SK-N-SH treated with all-trans-retinoic acid at 6 μM for 48 hours (cell line): ENCODE measurements around the gene ZNF506.
"Not testable (repeated sequence)": the region's sequence is repeated elsewhere in the genome, so short reads cannot be mapped to it uniquely, and the experiment has no call there.

Experiments
- ATAC-seq: fragments of 200-7000 bp; cut with Tn5 transposase; 3 replicates; pipeline ENCODE4 v1.9.1; 2020; ENCODE audit warnings: mild to moderate bottlenecking, moderate library complexity
- ARNTL ChIP-seq: fragments of 450-650 bp; formaldehyde crosslinking; IDR thresholded peaks from 2 replicates; pipeline ENCODE4 v1.5.0; 2020; ENCODE audit warnings: low read depth, mild to moderate bottlenecking, moderate library complexity, borderline replicate concordance
- BACH2 ChIP-seq: fragments of 250-450 bp; sonication (Bioruptor Pico); IDR thresholded peaks from 2 replicates; pipeline ENCODE4 v1.9.0; 2021; ENCODE audit warnings: mild to moderate bottlenecking, borderline replicate concordance
- CREB5 ChIP-seq: fragments of 250-450 bp; sonication (Bioruptor Pico); IDR thresholded peaks from 2 replicates; pipeline ENCODE4 v1.5.1; 2020; ENCODE audit warnings: low read depth, mild to moderate bottlenecking, moderate library complexity
- CSDC2 ChIP-seq: fragments of 250-450 bp; sonication (Bioruptor Pico); IDR thresholded peaks from 2 replicates; pipeline ENCODE4 v1.5.0; 2020; ENCODE audit warnings: mild to moderate bottlenecking, moderate library complexity
- CSRNP3 ChIP-seq: fragments of 250-450 bp; sonication (Bioruptor Pico); IDR thresholded peaks from 2 replicates; pipeline ENCODE4 v1.5.1; 2021; ENCODE audit warnings: mild to moderate bottlenecking, moderate library complexity
- ESRRG ChIP-seq: fragments of 250-450 bp; sonication (Bioruptor Pico); IDR thresholded peaks from 2 replicates; pipeline ENCODE4 v1.6.1; 2021; ENCODE audit warnings: mild to moderate bottlenecking
- GLIS3 ChIP-seq: fragments of 250-450 bp; sonication (Bioruptor Pico); IDR thresholded peaks from 2 replicates; pipeline ENCODE4 v1.5.0; 2020; ENCODE audit warnings: mild to moderate bottlenecking, moderate library complexity
- ISL1 ChIP-seq: fragments of 250-450 bp; sonication (Bioruptor Pico); IDR thresholded peaks from 2 replicates; pipeline ENCODE4 v2.1.2; 2022; ENCODE audit warnings: mild to moderate bottlenecking, moderate library complexity
- OSR1 ChIP-seq: fragments of 250-450 bp; sonication (Bioruptor Pico); IDR thresholded peaks from 2 replicates; pipeline ENCODE4 v1.8.0; 2022; ENCODE audit warnings: moderate library complexity, mild to moderate bottlenecking, inconsistent platforms
- PATZ1 ChIP-seq: fragments of 250-450 bp; sonication (Bioruptor Pico); IDR thresholded peaks from 2 replicates; pipeline ENCODE4 v1.8.0; 2020; ENCODE audit warnings: mild to moderate bottlenecking, moderate library complexity, borderline replicate concordance
- PPARA ChIP-seq: fragments of 250-450 bp; sonication (Bioruptor Pico); IDR thresholded peaks from 2 replicates; pipeline ENCODE4 v1.5.0; 2020; ENCODE audit warnings: mild to moderate bottlenecking, borderline replicate concordance
- RARB ChIP-seq: fragments of 250-450 bp; sonication (Bioruptor Pico); IDR thresholded peaks from 2 replicates; pipeline ENCODE4 v1.8.0; 2021; ENCODE audit warnings: mild to moderate bottlenecking, moderate library complexity
- SNAI2 ChIP-seq: fragments of 250-450 bp; sonication (Bioruptor Pico); IDR thresholded peaks from 2 replicates; pipeline ENCODE4 v1.5.0; 2020; ENCODE audit warnings: mild to moderate bottlenecking, moderate library complexity
- TCF4 ChIP-seq: fragments of 250-450 bp; sonication (Bioruptor Pico); IDR thresholded peaks from 2 replicates; pipeline ENCODE4 v1.8.0; 2021; ENCODE audit warnings: mild to moderate bottlenecking, moderate library complexity, borderline replicate concordance
- TSHZ2 ChIP-seq: fragments of 250-450 bp; sonication (Bioruptor Pico); IDR thresholded peaks from 2 replicates; pipeline ENCODE4 v1.5.0; 2020; ENCODE audit warnings: mild to moderate bottlenecking, moderate library complexity
- ZFP3 ChIP-seq: fragments of 250-450 bp; sonication (Bioruptor Pico); IDR thresholded peaks from 2 replicates; pipeline ENCODE4 v1.5.0; 2020; ENCODE audit warnings: mild to moderate bottlenecking, moderate library complexity
- ZFP30 ChIP-seq: fragments of 450-650 bp; formaldehyde crosslinking; IDR thresholded peaks from 2 replicates; pipeline ENCODE4 v1.5.0; 2022; ENCODE audit warnings: mild to moderate bottlenecking, moderate library complexity
- ZNF565 ChIP-seq: fragments of 450-650 bp; formaldehyde crosslinking; conservative IDR thresholded peaks from 2 replicates; pipeline ENCODE4 v1.5.0; 2020; ENCODE audit warnings: low read depth, mild to moderate bottlenecking, moderate library complexity
- ZNF70 ChIP-seq: fragments of 450-650 bp; formaldehyde crosslinking; IDR thresholded peaks from 2 replicates; pipeline ENCODE4 v1.5.0; 2020; ENCODE audit warnings: mild to moderate bottlenecking, moderate library complexity
- ZNF8 ChIP-seq: fragments of 450-650 bp; formaldehyde crosslinking; IDR thresholded peaks from 2 replicates; pipeline ENCODE4 v1.5.0; 2020; ENCODE audit warnings: mild to moderate bottlenecking, moderate library complexity

The ZNF506 gene

GRCh38 chr19:19746286-19747213, 75.0 kb downstream of the ZNF506 start:
- ATAC-seq = no peak
- TF ChIP-seq GLIS3 (CRISPR knock-in tag) (no peak), RARB (CRISPR knock-in tag) (no peak)

- no peak for ATAC-seq
- TF ChIP-seq ISL1 (CRISPR knock-in tag) (no peak), BACH2 (no peak), PPARA (no peak), ZNF8 (no peak), ZNF565 (CRISPR knock-in tag) (no peak)
Measured at GRCh38 chr19:19745496-19746285, 75.9 kb downstream of the ZNF506 start.

GRCh38 chr19:19744641-19745040, 76.9 kb downstream of the ZNF506 start:
- no peak for TF ChIP-seq ISL1 (CRISPR knock-in tag)
- no peak for TF ChIP-seq TSHZ2 (CRISPR knock-in tag)
- no peak for TF ChIP-seq ESRRG
- TF ChIP-seq PATZ1 = no peak
- no peak for TF ChIP-seq CREB5
- no peak for TF ChIP-seq ZNF8
- TF ChIP-seq ZFP30 (CRISPR knock-in tag) = no peak
- no peak for TF ChIP-seq SNAI2 (CRISPR knock-in tag)
- TF ChIP-seq ZNF565 (CRISPR knock-in tag) = no peak
- no peak for TF ChIP-seq CSDC2
- TF ChIP-seq ARNTL (CRISPR knock-in tag) = no peak
- TF ChIP-seq ZNF70 (CRISPR knock-in tag) = no peak
- TF ChIP-seq PPARA = no peak
- no peak for TF ChIP-seq RARB (CRISPR knock-in tag)
- no peak for TF ChIP-seq ZFP3 (CRISPR knock-in tag)
- no peak for TF ChIP-seq OSR1 (CRISPR knock-in tag)
- TF ChIP-seq BACH2 = no peak
- TF ChIP-seq GLIS3 (CRISPR knock-in tag) = no peak
- TF ChIP-seq TCF4 = no peak
- no peak for ATAC-seq

GRCh38 chr19:19743921-19744320, 77.6 kb downstream of the ZNF506 start:
- not testable (repeated sequence) for ATAC-seq

GRCh38 chr19:19743176-19743575, 78.4 kb downstream of the ZNF506 start:
- no peak for ATAC-seq
- TF ChIP-seq ZNF70 (CRISPR knock-in tag) = no peak
- no peak for TF ChIP-seq ARNTL (CRISPR knock-in tag)
- no peak for TF ChIP-seq CSDC2
- TF ChIP-seq TSHZ2 (CRISPR knock-in tag) = no peak
- TF ChIP-seq ZNF8 = no peak
- no peak for TF ChIP-seq OSR1 (CRISPR knock-in tag)
- no peak for TF ChIP-seq TCF4
- no peak for TF ChIP-seq BACH2
- TF ChIP-seq SNAI2 (CRISPR knock-in tag) = no peak
- TF ChIP-seq CSRNP3 = no peak
- no peak for TF ChIP-seq ZFP3 (CRISPR knock-in tag)
- TF ChIP-seq PATZ1 = no peak
